Measurements from ENCODE around the gene ULK3.

ULK3 gene

GRCh38 chr15:74884428-74885223 is 41.7 kb upstream of the ULK3 start:
- no peaks in the 10 kb centered on the region for H3K9me3 ChIP-seq (replicated peaks; ENCODE audit: insufficient read depth, low read length)
- H3K4me1 ChIP-seq (ENCODE audit: low read length) = peaks cover 31% of the 10 kb centered on the region
- no peak overlapping the region; the same call in 1 of the 2 replicates for H3K9ac ChIP-seq (ENCODE audit: low read length)
- no peak overlapping the region; the same call in 1 of the 2 replicates for H2AFZ ChIP-seq (ENCODE audit: low read length)
- H3K27me3 ChIP-seq (replicated peaks; ENCODE audit: insufficient read depth, low read length) = no peaks in the 10 kb centered on the region
- H3K4me2 ChIP-seq (ENCODE audit: low read depth, low read length) = peak overlapping the region; percentile 58; the same call in 1 of the 2 replicates
- H3K9me2 ChIP-seq (replicated peaks; ENCODE audit: insufficient read depth, low read length) = no peaks in the 10 kb centered on the region
- H3K4me3 ChIP-seq (ENCODE audit: low read length) = no peak overlapping the region
- peak overlapping the region; percentile 72; the same call in 1 of the 2 replicates for H3K27ac ChIP-seq (ENCODE audit: low read length)
- H3K36me3 ChIP-seq (replicated peaks; ENCODE audit: insufficient read depth, low read length) = no peaks in the 10 kb centered on the region
- TF ChIP-seq CTCF (IDR thresholded peaks at IDR 0.05; ENCODE audit: low read length) (no peak), EZH2phosphoT487 (IDR thresholded peaks at IDR 0.05; ENCODE audit: low read length) (no peak), EZH2 (optimal IDR thresholded peaks at IDR 0.05; ENCODE audit: low read depth, low read length) (no peak)
- no peaks in the 10 kb centered on the region for H4K20me1 ChIP-seq (ENCODE audit: insufficient read depth, low read length)
- DNase-seq = no peak
- no peaks in the 10 kb centered on the region for H3K79me2 ChIP-seq (ENCODE audit: low read length)
- H3F3A ChIP-seq (ENCODE audit: insufficient read depth, low read length) = peaks cover 15% of the 10 kb centered on the region

GRCh38 chr15:74882528-74882927 is 39.6 kb upstream of the ULK3 start:
- H3K9me2 ChIP-seq (replicated peaks; ENCODE audit: insufficient read depth, low read length) = no peaks in the 10 kb centered on the region
- H3K79me2 ChIP-seq (ENCODE audit: low read length) = no peaks in the 10 kb centered on the region
- TF ChIP-seq EZH2 (optimal IDR thresholded peaks at IDR 0.05; ENCODE audit: low read depth, low read length) (no peak), CTCF (IDR thresholded peaks at IDR 0.05; ENCODE audit: low read length) (no peak), EZH2phosphoT487 (IDR thresholded peaks at IDR 0.05; ENCODE audit: low read length) (no peak)
- H3K4me2 ChIP-seq (ENCODE audit: low read depth, low read length) = no peak overlapping the region
- H3K4me3 ChIP-seq (ENCODE audit: low read length) = no peak overlapping the region
- H3K27ac ChIP-seq (ENCODE audit: low read length) = no peak overlapping the region
- no peaks in the 10 kb centered on the region for H3K36me3 ChIP-seq (replicated peaks; ENCODE audit: insufficient read depth, low read length)
- no peak for DNase-seq
- H3K4me1 ChIP-seq (ENCODE audit: low read length) = peaks cover 27% of the 10 kb centered on the region
- H2AFZ ChIP-seq (ENCODE audit: low read length) = no peak overlapping the region
- peaks cover 15% of the 10 kb centered on the region for H3F3A ChIP-seq (ENCODE audit: insufficient read depth, low read length)
- H3K27me3 ChIP-seq (replicated peaks; ENCODE audit: insufficient read depth, low read length) = no peaks in the 10 kb centered on the region
- H3K9ac ChIP-seq (ENCODE audit: low read length) = no peak overlapping the region
- no peaks in the 10 kb centered on the region for H3K9me3 ChIP-seq (replicated peaks; ENCODE audit: insufficient read depth, low read length)
- no peaks in the 10 kb centered on the region for H4K20me1 ChIP-seq (ENCODE audit: insufficient read depth, low read length)

- no peak overlapping the region for H2AFZ ChIP-seq (ENCODE audit: low read length)
- peaks cover 12% of the 10 kb centered on the region for H3K4me1 ChIP-seq (ENCODE audit: low read length)
- no peaks in the 10 kb centered on the region for H3K36me3 ChIP-seq (replicated peaks; ENCODE audit: insufficient read depth, low read length)
- H3K9me2 ChIP-seq (replicated peaks; ENCODE audit: insufficient read depth, low read length) = no peaks in the 10 kb centered on the region
- no peak for TF ChIP-seq CTCF (IDR thresholded peaks at IDR 0.05; ENCODE audit: low read length)
- TF ChIP-seq EZH2phosphoT487 (IDR thresholded peaks at IDR 0.05; ENCODE audit: low read length) = no peak
- no peak for TF ChIP-seq EZH2 (optimal IDR thresholded peaks at IDR 0.05; ENCODE audit: low read depth, low read length)
- H3K9ac ChIP-seq (ENCODE audit: low read length) = no peak overlapping the region
- no peak for DNase-seq
- no peak overlapping the region for H3K27ac ChIP-seq (ENCODE audit: low read length)
- no peaks in the 10 kb centered on the region for H3K27me3 ChIP-seq (replicated peaks; ENCODE audit: insufficient read depth, low read length)
- H3K4me3 ChIP-seq (ENCODE audit: low read length) = no peak overlapping the region
- no peaks in the 10 kb centered on the region for H3K9me3 ChIP-seq (replicated peaks; ENCODE audit: insufficient read depth, low read length)
- H3K79me2 ChIP-seq (ENCODE audit: low read length) = no peaks in the 10 kb centered on the region
- peaks cover 1% of the 10 kb centered on the region; the same call in 1 of the 2 replicates for H3F3A ChIP-seq (ENCODE audit: insufficient read depth, low read length)
- H4K20me1 ChIP-seq (ENCODE audit: insufficient read depth, low read length) = no peaks in the 10 kb centered on the region
- H3K4me2 ChIP-seq (ENCODE audit: low read depth, low read length) = no peak overlapping the region
These were observed 35.3 kb upstream of the ULK3 start for GRCh38 chr15:74878273-74878672.

All from MM.1S (cell line).